DOHH2 (cell line): ENCODE measurements around the gene R3HDM2.

Experiments
- CTCF ChIP-seq: fragments of 200-600 bp; sonication (generic); IDR thresholded peaks from one replicate; pipeline ENCODE4 v1.5.1; 2014; ENCODE audit warnings: antibody characterized with exemption, mild to moderate bottlenecking, low read depth, low read length; ENCODE audit not compliant: poor library complexity, severe bottlenecking
- EZH2phosphoT487 ChIP-seq: fragments of 200-600 bp; sonication (generic); IDR thresholded peaks from 2 replicates; pipeline ENCODE4 v1.6.1; 2017; ENCODE audit warnings: borderline replicate concordance, mild to moderate bottlenecking, antibody characterized with exemption, low read length, moderate library complexity, mixed read lengths

- TF ChIP-seq CTCF (no peak), EZH2phosphoT487 (no peak)
Measured at GRCh38 chr12:57470286-57470969, 39.6 kb upstream of the R3HDM2 start.
